Amniotic epithelial cell (primary cell): ENCODE results near the gene APCDD1L.

ENCODE experiments used
- DNase-seq: peaks from one replicate; pipeline ENCODE4 v3.0.0-alpha.2; 2010; ENCODE audit warnings: low read depth

The APCDD1L gene

GRCh38 chr20:58515233-58516212 lies at the start of gene APCDD1L:
APCDD1L (minus strand) TSS chr20:58515399; CDS start chr20:58514707, 692 bp downstream.
- peak; percentile 25 for DNase-seq

- DNase-seq: no peak
Observed at GRCh38 chr20:58559368-58559729, 44.1 kb upstream of the APCDD1L start.

- DNase-seq: no peak
Observed at GRCh38 chr20:58558486-58559367, 43.5 kb upstream of the APCDD1L start.

- no peak for DNase-seq
Observed at GRCh38 chr20:58557733-58558342, 42.6 kb upstream of the APCDD1L start.

DNA sequence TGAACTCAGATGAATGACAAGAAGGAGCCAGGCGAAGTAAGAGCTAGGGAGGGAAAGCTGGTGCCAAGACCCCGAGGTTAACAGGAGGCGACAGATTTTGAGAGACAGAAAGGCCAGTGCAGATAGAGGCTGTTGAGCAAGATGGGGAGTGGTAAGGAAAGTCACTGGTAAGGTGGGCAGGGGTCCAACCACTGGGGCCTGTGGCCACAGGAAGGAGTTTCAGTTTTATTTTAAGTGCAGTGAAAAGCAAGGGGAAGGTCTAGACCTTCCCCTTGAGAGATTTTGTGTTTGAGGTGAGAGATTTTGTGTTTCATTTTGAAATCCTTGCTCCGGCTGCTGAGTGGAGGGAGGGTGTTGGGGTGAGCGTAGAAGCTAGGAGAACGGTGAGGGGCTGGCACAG lies 41.8 kb upstream of the APCDD1L start:
- DNase-seq: no peak

- DNase-seq: peak; percentile 91
Observed at GRCh38 chr20:58555078-58555765, 40.0 kb upstream of the APCDD1L start.

GRCh38 chr20:58554541-58554940 lies 39.3 kb upstream of the APCDD1L start:
- no peak for DNase-seq

GRCh38 chr20:58553841-58554240 lies 38.6 kb upstream of the APCDD1L start:
- DNase-seq: peak; percentile 86

GRCh38 chr20:58553166-58553696 lies 38.0 kb upstream of the APCDD1L start:
- DNase-seq: no peak

DNA sequence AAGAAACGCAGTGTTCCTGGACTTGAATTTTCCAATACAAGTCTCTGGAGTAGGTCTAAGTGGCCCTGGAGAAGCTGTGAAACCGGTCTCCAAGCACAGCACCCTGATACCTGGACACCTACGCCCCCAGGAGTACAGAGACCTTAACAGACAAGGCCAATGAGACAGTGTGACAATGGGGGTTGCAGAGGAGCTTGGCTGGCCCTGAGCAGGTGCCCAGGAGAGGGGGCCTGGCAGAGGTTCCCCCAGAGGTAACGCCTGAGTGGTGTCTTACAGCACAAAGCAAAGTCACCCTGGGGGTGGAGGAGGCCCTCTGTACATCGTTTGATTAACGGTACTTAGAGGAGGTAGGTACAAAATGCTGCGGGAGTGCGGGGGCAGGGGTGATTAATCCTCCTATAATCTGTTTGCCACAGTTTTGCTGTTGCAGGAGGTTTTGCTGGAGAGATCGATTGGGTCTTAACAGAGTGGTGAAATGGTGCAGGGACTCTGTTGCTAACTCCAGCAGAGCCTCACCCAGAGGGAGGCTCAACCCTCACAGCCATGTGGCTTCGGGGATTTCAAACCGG lies 37.3 kb upstream of the APCDD1L start:
- DNase-seq: peak; percentile 47

DNA sequence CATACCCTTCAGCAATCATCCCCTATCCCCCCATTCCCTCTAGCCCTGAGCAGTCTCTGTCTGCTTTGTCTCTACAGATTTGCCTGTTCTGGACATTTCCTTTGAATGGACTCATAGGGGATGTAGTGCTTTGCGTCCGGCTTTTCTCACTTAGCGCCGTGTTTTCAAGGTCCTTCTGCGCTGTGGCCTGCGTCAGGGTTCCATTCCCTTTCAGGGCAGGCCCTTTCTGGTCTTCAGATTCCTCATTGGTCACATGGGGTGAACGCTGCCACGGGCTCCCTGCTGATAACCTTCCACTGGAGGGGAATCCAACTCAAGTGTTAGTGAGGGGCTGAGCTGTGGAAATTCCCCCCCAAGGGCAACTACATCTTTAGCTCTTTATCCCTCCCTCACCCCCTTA lies 36.4 kb upstream of the APCDD1L start:
- DNase-seq: no peak

- peak; percentile 92 for DNase-seq
Observed at GRCh38 chr20:58550275-58551059, 35.3 kb upstream of the APCDD1L start.

DNA sequence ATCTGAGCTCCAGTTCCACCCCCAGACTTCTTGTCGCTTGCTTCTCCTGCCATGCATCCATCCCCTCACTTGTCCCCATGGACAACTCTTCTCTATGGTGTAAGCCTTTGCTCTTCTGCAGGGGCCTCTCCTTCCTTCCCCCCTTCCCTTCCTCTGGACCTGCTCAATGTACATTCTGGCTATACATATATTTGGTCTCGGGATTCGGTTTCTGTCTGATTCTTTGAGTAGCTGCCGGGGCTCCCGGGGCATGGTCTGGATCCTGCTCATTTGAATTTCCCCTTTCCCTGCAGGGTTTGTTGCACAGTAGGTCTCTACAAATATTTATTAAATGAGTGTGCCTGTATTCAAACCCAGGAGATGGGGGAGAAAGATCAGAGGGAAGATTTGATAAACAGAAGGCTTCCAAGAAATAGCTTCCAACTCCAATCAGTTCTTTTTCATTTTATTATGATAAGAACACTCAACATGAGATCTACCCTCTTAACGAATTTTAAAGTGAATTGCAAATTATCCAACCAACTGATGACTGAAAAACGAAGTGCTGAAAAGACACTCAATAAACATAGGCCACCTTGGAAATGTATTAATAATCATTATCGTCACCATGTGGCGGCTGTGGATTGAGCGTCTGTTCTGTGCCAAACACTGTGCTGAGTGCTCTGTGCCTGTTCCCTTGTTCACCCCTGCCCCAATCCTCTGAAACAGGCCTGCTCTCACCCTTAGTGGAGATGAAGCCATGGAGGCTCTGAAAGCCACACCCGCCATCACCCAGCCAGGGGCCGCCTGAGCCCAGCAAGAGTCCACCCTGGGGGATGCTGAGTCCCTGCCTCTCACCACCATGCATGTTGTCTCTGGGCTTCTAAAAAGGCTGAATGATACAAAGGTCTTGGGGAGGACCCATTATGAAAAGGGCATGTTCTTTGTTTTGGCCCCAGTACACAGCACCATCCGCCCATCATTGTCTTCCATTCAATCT lies 34.3 kb upstream of the APCDD1L start:
- no peak for DNase-seq

DNA sequence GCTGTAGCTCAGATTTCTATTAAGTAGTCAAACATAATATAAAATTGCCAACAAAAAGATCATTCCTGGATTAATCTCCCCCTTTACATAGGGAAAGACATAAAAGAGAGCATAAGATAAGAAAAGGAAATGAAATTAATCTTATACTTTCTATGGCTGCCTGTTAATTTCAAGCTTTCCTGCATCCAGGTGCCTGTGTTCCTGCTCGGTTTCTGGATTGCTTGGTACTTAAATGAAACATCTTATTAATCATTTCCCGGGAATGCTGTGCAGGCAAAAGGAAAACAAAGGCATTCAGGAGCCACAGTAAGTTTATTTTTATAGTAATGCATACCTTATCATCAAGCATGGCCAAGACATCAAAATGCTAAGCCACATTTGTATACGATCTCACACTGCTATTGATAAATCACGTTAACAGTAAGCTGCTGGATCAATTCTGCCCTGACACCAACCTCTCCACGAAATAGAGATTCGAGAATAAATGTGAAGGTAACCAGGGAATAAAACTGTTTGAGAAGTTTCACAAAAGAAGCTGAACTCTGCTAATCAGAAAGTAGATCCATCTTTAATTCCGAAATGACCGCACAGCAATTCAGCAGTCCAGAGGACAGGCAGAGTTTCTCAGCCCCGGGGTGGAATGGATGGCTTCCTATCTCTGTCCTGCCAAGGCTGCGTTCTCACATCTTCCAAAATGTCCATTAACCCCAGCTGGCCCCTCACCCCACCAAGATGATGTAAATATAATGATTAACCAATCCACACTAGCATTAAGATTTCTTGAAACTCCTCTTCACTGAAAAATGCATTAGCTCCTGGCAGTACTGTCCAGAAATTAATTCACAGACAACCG lies 32.6 kb upstream of the APCDD1L start:
- peak; percentile 28 for DNase-seq

- DNase-seq: no peak
Observed at GRCh38 chr20:58546756-58547622, 31.8 kb upstream of the APCDD1L start.

- DNase-seq: no peak
Observed at GRCh38 chr20:58546416-58546711, 31.2 kb upstream of the APCDD1L start.
